T1000 (cell line): ENCODE data around the gene RELL2.

ENCODE experiments used
- DNase-seq: peaks from one replicate; lab custom pipeline; 2025; ENCODE audit warnings: mixed read lengths; lab: John Stamatoyannopoulos, UW

RELL2 gene

GRCh38 chr5:141680178-141680577 is 43.4 kb downstream of the RELL2 start:
- DNase-seq: no peak

DNA sequence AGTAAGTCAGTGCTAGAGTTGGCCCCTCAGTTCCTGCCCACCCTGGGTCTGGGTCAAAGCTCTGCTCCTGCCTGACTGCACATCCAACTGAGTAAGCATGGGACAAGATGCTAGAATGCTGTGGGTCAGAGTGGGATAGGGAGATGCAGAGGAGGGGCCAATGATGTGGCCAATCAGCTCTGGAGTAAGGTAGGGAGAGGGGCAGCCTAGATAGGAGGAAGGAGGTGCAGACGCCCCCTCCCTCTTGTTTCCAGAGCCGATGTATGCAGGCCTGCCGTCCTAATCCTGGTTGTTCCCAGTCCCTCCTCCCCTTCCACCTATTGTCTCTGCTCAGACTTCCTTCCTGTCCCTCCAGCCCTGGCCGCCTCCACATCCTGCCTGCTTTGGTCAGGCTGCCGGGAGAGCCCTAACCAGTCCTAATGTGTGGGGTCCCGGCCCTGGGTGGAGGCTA is 44.0 kb downstream of the RELL2 start:
- DNase-seq: no peak

- DNase-seq: no peak
Measured at GRCh38 chr5:141681295-141681694, 44.5 kb downstream of the RELL2 start.

DNA sequence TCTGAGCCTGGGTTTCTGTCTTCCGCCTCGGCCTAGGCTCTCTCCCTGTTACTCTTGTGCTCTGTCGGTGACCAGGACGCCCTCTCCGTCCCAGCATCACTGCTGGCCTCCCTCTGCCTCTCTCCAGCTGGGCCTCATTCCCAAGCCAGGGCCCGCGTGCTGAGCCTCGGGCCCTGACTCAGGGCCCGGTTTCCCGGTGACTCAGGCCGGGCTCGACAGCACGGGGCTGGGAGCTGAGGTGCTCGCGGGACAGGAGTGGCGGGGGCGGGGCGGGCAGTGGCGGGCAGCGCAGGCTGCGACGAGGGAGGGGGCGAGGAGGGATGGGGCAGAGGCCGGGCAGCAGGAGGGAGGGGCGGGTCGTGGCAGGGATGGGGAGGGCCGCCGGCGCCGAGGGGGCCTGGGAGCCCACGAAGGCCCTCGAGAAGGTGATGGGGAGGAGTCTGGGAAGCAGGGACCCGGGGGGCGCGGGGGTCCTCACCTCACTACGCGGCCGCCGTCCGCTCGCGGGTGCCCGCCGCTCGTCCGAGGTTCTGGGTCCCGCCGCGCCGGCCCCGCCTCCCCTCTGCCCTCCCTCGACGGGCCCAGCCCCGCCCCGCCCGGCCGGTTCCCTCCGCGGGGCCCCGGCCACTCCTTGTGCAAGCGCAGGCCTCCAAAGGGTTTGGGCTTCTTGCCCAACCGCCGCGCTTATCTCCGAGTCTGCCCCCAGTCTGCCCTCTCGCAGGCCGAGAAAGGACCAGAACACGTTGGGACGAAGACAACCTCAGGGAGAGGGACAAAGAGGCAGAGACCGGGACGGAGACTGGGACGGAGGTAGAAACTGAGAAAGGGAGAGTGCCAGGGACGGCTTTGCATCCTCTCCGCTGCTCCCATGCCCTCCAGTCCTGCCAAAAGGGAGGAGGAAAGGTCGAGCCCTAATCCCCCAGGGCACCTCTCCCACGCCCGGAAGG is 45.2 kb downstream of the RELL2 start, which contains the start of gene ARAP3:
TSS of gene ARAP3 (minus strand) at position 536 of the 947 bp plus-strand sequence. CDS start 1,744 bp downstream, outside the sequence.
- DNase-seq: peak; percentile 66

GRCh38 chr5:141683596-141684141 is 46.9 kb downstream of the RELL2 start:
- no peak for DNase-seq

- no peak for DNase-seq
Measured at GRCh38 chr5:141685591-141685990, 48.8 kb downstream of the RELL2 start.

- DNase-seq: no peak
Measured at GRCh38 chr5:141686648-141687416, 50.0 kb downstream of the RELL2 start.
